B cell (primary cell): ENCODE data around the gene VAMP4.

ENCODE experiments used
- EZH2 ChIP-seq: IDR thresholded peaks from 2 replicates; pipeline ENCODE4 v1.6.1; 2012; ENCODE audit warnings: borderline replicate concordance, low read depth, mild to moderate bottlenecking, moderate library complexity, low read length; ENCODE audit not compliant: insufficient read depth, poor library complexity, severe bottlenecking
- TF ChIP-seq, protein P1 (sequence below): fragments of 200-600 bp; IDR thresholded peaks from one replicate; pipeline ENCODE4 v1.8.0; 2022; ENCODE audit warnings: antibody characterized with exemption, mild to moderate bottlenecking

DNA sequence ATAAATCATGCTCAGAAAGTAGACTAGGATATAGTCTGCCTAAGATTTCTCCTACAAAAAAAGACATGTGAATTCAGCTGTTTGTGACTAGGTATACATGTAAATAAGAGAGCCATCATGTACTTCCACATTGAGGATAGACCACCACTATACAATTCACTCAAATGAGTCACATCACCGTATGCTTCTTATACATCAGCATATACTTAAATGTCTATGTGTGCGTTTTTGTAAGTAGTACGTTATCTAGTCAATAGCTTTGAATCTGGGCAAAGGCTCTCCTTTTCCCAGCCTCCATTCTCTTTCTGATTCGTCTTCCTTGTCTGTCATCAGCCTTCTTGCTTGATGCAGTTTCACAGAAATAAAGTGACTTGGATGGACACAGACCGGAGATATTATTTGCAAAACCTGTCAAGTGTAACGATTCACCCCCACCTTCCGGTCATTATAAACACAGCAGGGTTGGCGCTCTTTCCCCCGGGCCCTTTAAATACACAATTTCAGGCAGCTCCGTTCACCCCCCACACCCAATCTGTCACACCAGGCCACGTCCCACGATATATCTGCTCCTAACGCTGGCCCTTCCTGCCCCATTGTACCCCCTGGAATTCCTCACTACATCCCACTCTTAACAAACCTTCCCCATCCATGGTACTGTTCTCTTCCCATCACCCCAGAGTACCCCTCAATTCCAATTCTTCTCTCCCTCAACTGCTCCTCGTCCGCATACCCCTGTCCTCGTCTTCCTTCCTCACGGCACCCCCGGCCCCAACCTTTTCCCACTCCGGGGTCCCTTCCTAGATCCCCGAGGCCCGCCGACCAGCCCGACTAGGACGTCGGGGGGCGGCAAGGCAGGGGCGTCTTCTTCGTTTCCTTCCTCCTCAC lies 636 bp downstream of the VAMP4 start:
- TF ChIP-seq, protein P1, sequence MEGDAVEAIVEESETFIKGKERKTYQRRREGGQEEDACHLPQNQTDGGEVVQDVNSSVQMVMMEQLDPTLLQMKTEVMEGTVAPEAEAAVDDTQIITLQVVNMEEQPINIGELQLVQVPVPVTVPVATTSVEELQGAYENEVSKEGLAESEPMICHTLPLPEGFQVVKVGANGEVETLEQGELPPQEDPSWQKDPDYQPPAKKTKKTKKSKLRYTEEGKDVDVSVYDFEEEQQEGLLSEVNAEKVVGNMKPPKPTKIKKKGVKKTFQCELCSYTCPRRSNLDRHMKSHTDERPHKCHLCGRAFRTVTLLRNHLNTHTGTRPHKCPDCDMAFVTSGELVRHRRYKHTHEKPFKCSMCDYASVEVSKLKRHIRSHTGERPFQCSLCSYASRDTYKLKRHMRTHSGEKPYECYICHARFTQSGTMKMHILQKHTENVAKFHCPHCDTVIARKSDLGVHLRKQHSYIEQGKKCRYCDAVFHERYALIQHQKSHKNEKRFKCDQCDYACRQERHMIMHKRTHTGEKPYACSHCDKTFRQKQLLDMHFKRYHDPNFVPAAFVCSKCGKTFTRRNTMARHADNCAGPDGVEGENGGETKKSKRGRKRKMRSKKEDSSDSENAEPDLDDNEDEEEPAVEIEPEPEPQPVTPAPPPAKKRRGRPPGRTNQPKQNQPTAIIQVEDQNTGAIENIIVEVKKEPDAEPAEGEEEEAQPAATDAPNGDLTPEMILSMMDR = no peak
- no peak for TF ChIP-seq EZH2
